Measurements from ENCODE around the gene WDR7.

GRCh38 chr18:57038395-57038794, 387.2 kb downstream of the WDR7 start:
- TF ChIP-seq, protein P1, sequence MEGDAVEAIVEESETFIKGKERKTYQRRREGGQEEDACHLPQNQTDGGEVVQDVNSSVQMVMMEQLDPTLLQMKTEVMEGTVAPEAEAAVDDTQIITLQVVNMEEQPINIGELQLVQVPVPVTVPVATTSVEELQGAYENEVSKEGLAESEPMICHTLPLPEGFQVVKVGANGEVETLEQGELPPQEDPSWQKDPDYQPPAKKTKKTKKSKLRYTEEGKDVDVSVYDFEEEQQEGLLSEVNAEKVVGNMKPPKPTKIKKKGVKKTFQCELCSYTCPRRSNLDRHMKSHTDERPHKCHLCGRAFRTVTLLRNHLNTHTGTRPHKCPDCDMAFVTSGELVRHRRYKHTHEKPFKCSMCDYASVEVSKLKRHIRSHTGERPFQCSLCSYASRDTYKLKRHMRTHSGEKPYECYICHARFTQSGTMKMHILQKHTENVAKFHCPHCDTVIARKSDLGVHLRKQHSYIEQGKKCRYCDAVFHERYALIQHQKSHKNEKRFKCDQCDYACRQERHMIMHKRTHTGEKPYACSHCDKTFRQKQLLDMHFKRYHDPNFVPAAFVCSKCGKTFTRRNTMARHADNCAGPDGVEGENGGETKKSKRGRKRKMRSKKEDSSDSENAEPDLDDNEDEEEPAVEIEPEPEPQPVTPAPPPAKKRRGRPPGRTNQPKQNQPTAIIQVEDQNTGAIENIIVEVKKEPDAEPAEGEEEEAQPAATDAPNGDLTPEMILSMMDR (IDR thresholded peaks at IDR 0.05; ENCODE audit: low read length), result no peak
- no peak for TF ChIP-seq EZH2 (IDR thresholded peaks at IDR 0.05; ENCODE audit: borderline replicate concordance, low read length)

All from OCI-LY1 (cell line).